GM21381 (cell line): ENCODE results near the gene HSDL2.
"Not testable (repeated sequence)": the region's sequence is repeated elsewhere in the genome, so short reads cannot be mapped to it uniquely, and the experiment has no call there.

ENCODE experiments used
- ATAC-seq: cut with Tn5 transposase; IDR thresholded peaks from one replicate; pipeline ENCODE4 v1.9.1; 2021; ENCODE audit warnings: mild to moderate bottlenecking, moderate library complexity; ENCODE audit not compliant: unreplicated experiment

HSDL2 gene

DNA sequence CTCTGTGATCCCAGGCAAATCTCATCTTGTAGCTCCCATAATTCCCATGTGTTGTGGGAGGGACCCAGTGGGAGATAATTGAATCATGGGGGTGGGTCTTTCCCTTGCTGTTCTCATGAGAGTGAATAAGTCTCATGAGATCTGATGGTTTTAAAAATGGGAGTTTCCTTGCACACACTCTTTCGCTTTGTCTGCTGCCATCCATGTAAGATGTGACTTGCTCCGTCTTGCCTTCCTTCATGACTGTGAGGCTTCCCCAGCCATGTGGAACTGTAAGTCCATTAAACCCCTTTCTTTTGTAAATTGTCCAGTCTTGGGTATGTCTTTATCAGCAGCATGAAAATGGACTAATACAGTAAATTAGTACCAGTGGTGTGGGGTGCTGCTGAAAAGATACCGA lies 14.7 kb upstream of the HSDL2 start:
- not testable (repeated sequence) for ATAC-seq

DNA sequence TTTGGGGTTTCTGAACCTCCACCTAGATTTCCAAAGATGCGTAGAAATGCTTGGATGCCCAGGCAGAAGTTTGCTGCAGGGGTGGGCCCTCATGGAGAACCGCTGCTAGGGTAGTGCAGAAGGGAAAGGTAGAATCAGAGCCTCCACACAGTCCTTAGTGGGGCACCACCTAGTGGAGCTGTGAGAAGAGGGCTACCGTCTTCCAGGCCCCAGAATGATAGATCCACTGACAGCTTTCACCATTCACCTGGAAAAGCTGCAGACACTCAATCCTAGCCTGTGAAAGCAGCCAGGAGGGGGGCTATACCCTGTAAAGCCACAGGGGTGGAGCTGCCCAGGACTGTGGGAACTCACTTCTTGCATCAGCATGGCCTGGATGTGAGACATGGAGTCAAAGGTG lies 13.3 kb upstream of the HSDL2 start:
- ATAC-seq = no peak

DNA sequence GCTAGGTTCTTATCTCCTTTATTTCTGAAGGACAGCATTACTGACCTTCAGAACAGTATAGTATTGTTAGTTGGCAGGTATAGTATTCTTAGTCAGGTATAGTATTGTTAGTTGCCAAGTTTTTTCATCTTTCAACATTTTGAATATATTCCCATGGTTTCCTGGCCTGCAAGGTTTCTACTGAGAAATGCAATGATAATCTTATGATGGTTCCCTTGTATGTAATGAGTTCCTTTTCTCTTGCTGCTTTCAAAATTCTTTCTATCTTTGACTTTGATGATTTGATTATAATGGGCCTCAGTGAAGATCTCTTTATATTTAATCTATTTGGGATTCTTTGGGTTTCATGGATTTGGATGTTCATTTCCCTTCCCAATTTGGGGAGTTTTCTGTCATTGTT lies 12.4 kb upstream of the HSDL2 start:
- ATAC-seq = no peak

DNA sequence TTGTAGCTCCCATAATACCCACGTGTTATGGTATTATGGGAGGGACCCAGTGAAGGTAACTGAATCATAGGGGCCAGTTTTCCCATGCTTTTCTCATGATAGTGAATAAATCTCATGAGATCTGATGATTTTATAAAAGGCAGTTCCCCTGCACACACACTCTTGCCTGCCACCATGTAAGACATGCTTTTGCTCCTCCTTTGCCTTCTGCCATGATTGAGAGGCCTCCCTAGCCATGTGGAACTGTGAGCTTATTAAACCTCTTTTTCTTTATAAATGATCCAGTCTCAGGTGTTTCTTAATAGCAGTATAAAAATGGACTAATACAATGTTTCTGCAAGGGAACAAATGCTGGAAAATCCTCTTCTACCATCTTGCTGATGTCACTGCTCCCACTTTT lies 10.1 kb upstream of the HSDL2 start:
- ATAC-seq = no peak

DNA sequence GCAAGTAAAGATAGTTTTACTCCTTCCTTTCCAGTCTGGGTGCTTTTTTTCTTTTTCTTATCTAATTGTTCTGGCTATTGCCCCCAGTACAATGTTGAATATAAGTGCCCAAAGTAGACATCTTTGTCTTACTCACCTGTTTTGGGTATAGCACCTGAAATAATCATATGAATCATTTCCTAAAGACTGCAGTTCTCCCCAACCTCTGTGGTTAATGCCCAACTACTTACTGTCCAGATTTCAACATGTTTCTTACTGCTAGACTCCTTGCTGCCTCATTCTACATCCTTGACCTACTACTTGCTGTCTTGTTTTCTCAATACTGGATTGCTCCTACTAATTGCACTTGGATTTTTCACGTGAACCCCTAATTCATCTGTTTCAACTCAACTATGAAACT lies 8.8 kb upstream of the HSDL2 start:
- no peak for ATAC-seq

GRCh38 chr9:112373666-112374065 lies 6.2 kb upstream of the HSDL2 start:
- not testable (repeated sequence) for ATAC-seq

DNA sequence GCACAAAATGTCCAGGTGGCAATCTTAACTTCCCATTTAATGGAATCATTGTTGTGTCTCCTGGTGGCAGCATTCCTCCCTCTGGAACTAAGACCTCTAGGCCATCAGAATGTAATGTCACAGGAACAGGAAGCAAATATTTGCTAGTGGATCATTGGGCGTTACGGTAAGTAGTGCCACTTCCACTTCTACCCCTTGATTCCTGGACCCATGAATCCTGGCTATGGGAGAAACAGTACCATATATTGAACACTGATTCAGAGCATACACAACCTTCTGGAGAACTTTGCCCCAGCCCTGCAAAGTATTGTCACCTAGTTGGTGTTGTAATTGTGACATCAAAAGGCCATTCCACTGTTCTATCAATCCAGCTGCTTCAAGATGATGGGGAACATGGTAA lies 5.7 kb upstream of the HSDL2 start:
- ATAC-seq = not testable (repeated sequence)

- ATAC-seq = no peak
Observed at GRCh38 chr9:112375361-112375760, 4.5 kb upstream of the HSDL2 start.

DNA sequence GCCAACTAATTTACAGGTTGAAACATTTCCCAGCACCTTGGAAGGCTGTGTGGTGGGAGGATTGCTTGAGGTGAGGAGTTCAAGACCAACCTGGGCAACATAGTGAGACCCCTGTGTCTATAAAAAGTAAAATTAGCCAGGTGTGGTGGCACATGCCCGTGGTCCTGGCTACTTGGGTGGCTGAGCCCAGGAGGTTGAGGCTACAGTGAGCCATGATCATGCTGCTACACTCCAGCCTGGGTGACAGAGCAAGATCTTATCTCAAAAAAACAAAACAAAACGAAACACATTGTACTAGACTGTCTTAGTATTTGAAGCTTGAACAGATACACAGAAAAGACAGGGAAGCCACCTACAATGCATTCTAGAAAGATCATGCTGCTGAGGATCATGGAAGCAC lies 2.8 kb upstream of the HSDL2 start:
- no peak for ATAC-seq

- ATAC-seq = no peak
Observed at GRCh38 chr9:112377684-112378327, 2.1 kb upstream of the HSDL2 start.

DNA sequence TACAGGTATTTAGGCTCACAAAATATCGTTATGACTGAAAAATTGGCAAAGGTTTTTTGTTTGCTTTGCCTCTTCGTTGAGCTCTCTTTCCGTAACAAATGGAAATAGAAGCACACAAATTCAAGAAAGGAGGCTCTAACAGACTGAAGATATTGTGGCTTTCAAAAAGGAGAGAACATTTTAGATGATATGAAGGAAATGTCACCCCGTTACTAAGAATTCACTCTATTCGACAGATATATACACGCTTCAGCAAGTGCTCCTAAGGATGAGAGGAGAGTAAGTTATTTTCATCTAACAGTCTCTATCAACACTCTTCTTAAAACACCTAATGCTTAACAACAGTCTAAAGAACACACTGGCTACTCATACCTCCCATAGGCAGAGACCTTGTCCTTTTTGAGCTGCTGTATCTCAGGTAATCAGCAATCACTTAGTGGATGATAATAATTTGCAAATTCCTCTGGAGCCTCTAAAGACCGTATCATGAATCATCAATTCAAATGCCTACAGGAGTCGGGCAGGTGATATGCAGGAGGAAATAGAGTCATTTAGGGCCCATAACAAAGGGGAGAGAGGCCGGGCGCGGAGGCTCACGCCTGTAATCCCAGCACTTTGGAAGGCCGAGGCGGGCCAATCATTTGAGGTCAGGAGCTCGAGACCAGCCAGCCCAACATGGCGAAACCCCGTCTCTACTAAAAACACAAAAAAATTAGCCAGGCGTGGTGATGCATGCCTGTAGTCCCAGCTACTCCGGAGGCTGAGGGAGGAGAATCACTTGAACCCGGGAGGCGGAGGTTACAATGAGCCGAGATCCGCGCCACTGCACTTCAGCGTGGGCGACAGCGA lies 1.4 kb upstream of the HSDL2 start:
- no peak for ATAC-seq

- peak; percentile 88 for ATAC-seq
Observed at GRCh38 chr9:112379177-112380101, 469 bp upstream of the HSDL2 start.

DNA sequence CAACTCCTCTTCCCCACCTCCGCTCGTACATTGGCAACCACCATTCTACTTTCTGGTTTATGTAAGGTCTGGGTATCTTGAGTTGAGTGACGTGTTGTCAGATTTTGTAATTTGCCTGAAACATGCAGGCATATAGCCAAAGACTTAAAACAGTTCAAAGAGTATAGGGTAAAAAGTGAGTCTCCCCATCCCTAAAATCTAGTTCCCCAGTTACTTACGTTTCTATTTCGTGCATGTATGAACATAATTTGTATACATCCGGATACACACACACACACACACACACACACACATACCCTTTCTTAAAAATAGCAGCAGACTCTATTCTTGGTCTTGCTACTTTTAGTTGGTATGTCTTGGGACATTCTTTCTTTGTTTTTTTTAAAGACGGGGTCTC lies 915 bp downstream of the HSDL2 start:
- ATAC-seq = no peak

DNA sequence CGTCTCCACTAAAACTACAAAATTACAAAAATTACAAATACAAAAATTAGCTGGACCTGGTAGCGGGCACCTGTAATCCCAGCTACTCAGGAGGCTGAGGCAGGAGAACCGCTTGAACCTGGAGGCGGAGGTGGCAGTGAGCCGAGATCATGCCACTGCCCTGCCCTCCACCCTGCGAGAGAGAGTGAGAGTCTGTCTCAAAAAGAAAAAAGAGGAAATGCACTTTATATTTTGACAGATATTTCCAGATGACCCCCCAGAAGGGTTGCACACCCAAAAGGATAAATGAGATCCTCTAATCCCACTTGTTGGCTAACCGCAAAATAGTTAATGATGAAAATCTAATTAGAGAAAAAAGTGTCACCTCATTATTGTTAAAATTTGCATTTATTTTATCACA lies 2.2 kb downstream of the HSDL2 start:
- ATAC-seq = no peak

- no peak for ATAC-seq
Observed at GRCh38 chr9:112382501-112383364, 2.8 kb downstream of the HSDL2 start.

GRCh38 chr9:112384219-112384618 lies 4.3 kb downstream of the HSDL2 start:
- ATAC-seq = no peak

DNA sequence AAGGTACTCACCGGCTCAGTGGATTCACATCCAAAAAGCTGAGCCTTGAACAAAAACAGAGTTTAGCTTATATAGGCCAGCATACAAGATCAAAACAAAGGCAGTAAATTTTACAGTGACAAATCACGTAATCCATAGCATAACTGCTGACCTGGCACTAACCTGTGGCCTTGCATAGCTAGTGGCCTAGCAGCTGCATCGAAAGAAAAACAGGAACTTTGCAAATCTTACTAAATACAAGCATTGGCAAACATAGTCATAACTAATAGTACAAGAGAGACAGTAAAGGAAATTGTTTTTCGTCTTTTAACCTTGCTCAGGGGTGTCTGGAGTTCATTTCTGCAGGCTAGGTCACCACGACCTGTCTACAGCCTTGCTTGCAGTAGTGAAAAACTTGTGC lies 4.8 kb downstream of the HSDL2 start:
- no peak for ATAC-seq

DNA sequence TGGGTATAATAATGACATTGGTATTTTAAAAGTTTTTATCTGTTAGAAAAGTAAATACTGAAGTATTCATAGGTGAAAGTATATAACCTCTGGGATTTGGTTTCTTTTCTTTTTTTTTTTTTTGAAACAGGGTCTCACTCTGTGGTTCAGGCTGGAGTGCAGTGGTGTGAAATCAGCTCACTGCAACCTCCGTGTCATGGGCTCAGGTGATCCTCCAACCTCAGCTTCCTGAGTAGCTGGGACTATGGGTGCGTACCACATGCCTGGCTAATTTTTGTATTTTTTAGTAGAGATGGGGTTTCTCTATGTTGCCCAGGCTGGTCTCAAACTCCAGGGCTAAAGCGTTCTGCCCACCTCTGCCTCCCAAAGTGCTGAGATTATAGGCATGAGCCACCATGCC lies 7.2 kb downstream of the HSDL2 start:
- no peak for ATAC-seq

GRCh38 chr9:112389897-112390296 lies 10.0 kb downstream of the HSDL2 start:
- ATAC-seq = not testable (repeated sequence)

GRCh38 chr9:112391936-112392560 lies 12.1 kb downstream of the HSDL2 start:
- not testable (repeated sequence) for ATAC-seq
